Spinal cord (tissue), 10 donors: ENCODE measurements around the gene ADAMTS3. TPM values are rescaled to one million over a fixed set of nuclear protein-coding genes. Genes with fewer than 3 reads are reported as not detected.
"Not testable (repeated sequence)": the region's sequence is repeated elsewhere in the genome, so short reads cannot be mapped to it uniquely, and the experiment has no call there.

Experiments
- DNase-seq, 6 donors: peaks; one replicate each; pipeline versions ENCODE4 v3.0.0 to v3.0.0-alpha.2; 2013 to 2015; ENCODE audit warnings: low spot score in 6 of 6, low read depth in 4 of 6
- H3K27ac ChIP-seq: one replicate; pipeline ENCODE4 v1.5.1; 2013; ENCODE audit warnings: low read depth, low read length, control low read depth
- H3K27me3 ChIP-seq: one replicate; pipeline ENCODE4 v1.6.1; 2013; ENCODE audit warnings: low read length; ENCODE audit not compliant: control insufficient read depth, insufficient read depth
- H3K36me3 ChIP-seq: one replicate; pipeline ENCODE4 v1.6.1; 2013; ENCODE audit warnings: low read length; ENCODE audit not compliant: control insufficient read depth, insufficient read depth
- H3K4me1 ChIP-seq: one replicate; pipeline ENCODE4 v1.6.1; 2013; ENCODE audit warnings: low read length; ENCODE audit not compliant: control insufficient read depth, insufficient read depth
- H3K4me3 ChIP-seq: one replicate; pipeline ENCODE4 v1.5.1; 2013; ENCODE audit warnings: low read depth, low read length, control low read depth
- H3K9me3 ChIP-seq: one replicate; pipeline ENCODE4 v1.6.1; 2013; ENCODE audit warnings: low read length; ENCODE audit not compliant: control insufficient read depth, insufficient read depth
- WGBS: methylation state at CpG from one replicate; pipeline ENCODE4 v1.1.5; 2013; ENCODE audit warnings: missing lambda C conversion rate; ENCODE audit not compliant: insufficient coverage; 5-methylcytosine and 5-hydroxymethylcytosine counted together
- polyA plus RNA-seq, 2 donors: library from polyadenylated mRNA; unstranded; fragments of 120-200 nt; gene quantifications; one replicate each; pipeline ENCODE4 v1.2.1, GENCODE V29; 2013; ENCODE audit not compliant: insufficient read length in 2 of 2
- total RNA-seq, 2 donors: library from RNA; depleted of rRNA in 1 of 2; stranded (reverse); fragments of 120-200 nt in 1 of 2; fragments of >200 nt in 1 of 2; gene quantifications; one replicate each; pipeline versions ENCODE4 v1.2.3 to v1.2.4, GENCODE V29; 2013 to 2014
- donor health status: healthy.

ADAMTS3 gene
- total and polyA plus RNA-seq, 4 donors: 5.8 to 16.9 (median 7.6) TPM

GRCh38 chr4:72555377-72555831 is 13.6 kb downstream of the ADAMTS3 start:
- WGBS: 100% methylated on average over 1 of the region's 3 CpGs
- Histone ChIP-seq H3K4me1 (no peaks in the 10 kb centered on the region), H3K4me3 (no peak overlapping the region), H3K9me3 (no peaks in the 10 kb centered on the region), H3K27ac (no peak overlapping the region), H3K27me3 (no peaks in the 10 kb centered on the region), H3K36me3 (no peaks in the 10 kb centered on the region)
- no peak for DNase-seq

GRCh38 chr4:72553540-72554337 is 15.3 kb downstream of the ADAMTS3 start:
- no CpG with 5 or more reads among the region's 1 CpG for WGBS
- H3K27ac ChIP-seq: no peak overlapping the region
- no peaks in the 10 kb centered on the region for H3K4me1 ChIP-seq
- H3K9me3 ChIP-seq: no peaks in the 10 kb centered on the region
- H3K36me3 ChIP-seq: no peaks in the 10 kb centered on the region
- H3K27me3 ChIP-seq: no peaks in the 10 kb centered on the region
- no peak for DNase-seq
- no peak overlapping the region for H3K4me3 ChIP-seq

GRCh38 chr4:72552447-72552846 is 16.6 kb downstream of the ADAMTS3 start:
- H3K4me3 ChIP-seq: no peak overlapping the region
- no peaks in the 10 kb centered on the region for H3K9me3 ChIP-seq
- H3K4me1 ChIP-seq: no peaks in the 10 kb centered on the region
- WGBS: 90% methylated on average over 2 of the region's 2 CpGs
- DNase-seq: no peak
- no peaks in the 10 kb centered on the region for H3K27me3 ChIP-seq
- no peak overlapping the region for H3K27ac ChIP-seq
- H3K36me3 ChIP-seq: no peaks in the 10 kb centered on the region

GRCh38 chr4:72546456-72546855 is 22.6 kb downstream of the ADAMTS3 start:
- Histone ChIP-seq H3K27me3 (no peaks in the 10 kb centered on the region), H3K27ac (no peak overlapping the region), H3K36me3 (no peaks in the 10 kb centered on the region), H3K4me3 (no peak overlapping the region), H3K4me1 (no peaks in the 10 kb centered on the region), H3K9me3 (no peaks in the 10 kb centered on the region)
- DNase-seq: no peak
- no CpG with 5 or more reads among the region's 1 CpG for WGBS

- WGBS: 73% methylated on average over 1 of the region's 1 CpG
- not testable (repeated sequence) for H3K27me3 ChIP-seq, DNase-seq, H3K4me1 ChIP-seq, H3K27ac ChIP-seq, H3K9me3 ChIP-seq, H3K4me3 ChIP-seq, H3K36me3 ChIP-seq
These were observed 28.3 kb downstream of the ADAMTS3 start for GRCh38 chr4:72540694-72541093.

- no peak for DNase-seq
- Histone ChIP-seq H3K27me3 (no peaks in the 10 kb centered on the region), H3K36me3 (no peaks in the 10 kb centered on the region), H3K9me3 (no peaks in the 10 kb centered on the region), H3K4me3 (no peak overlapping the region), H3K4me1 (no peaks in the 10 kb centered on the region), H3K27ac (no peak overlapping the region)
- WGBS: no CpG with 5 or more reads among the region's 1 CpG
These were observed 31.0 kb downstream of the ADAMTS3 start for GRCh38 chr4:72538006-72538405.

GRCh38 chr4:72536443-72536842 is 32.6 kb downstream of the ADAMTS3 start:
- Histone ChIP-seq H3K4me3 (no peak overlapping the region), H3K27ac (no peak overlapping the region), H3K4me1 (no peaks in the 10 kb centered on the region), H3K9me3 (no peaks in the 10 kb centered on the region), H3K27me3 (no peaks in the 10 kb centered on the region), H3K36me3 (no peaks in the 10 kb centered on the region)
- DNase-seq: no peak
- WGBS: 100% methylated on average over 1 of the region's 1 CpG

- Histone ChIP-seq H3K4me3 (no peak overlapping the region), H3K9me3 (no peaks in the 10 kb centered on the region), H3K36me3 (no peaks in the 10 kb centered on the region), H3K27ac (no peak overlapping the region), H3K27me3 (no peaks in the 10 kb centered on the region), H3K4me1 (no peaks in the 10 kb centered on the region)
- 100% methylated on average over 1 of the region's 1 CpG for WGBS
- no peak for DNase-seq
These were observed 37.2 kb downstream of the ADAMTS3 start for GRCh38 chr4:72531768-72532290.

- Histone ChIP-seq H3K9me3 (no peaks in the 10 kb centered on the region), H3K4me3 (no peak overlapping the region), H3K27ac (no peak overlapping the region), H3K27me3 (no peaks in the 10 kb centered on the region), H3K4me1 (no peaks in the 10 kb centered on the region), H3K36me3 (no peaks in the 10 kb centered on the region)
- DNase-seq: no peak
- WGBS: 96% methylated on average over 2 of the region's 3 CpGs
These were observed 37.7 kb downstream of the ADAMTS3 start for GRCh38 chr4:72531322-72531721.
